Mesenchymal stem cell (in vitro differentiated cells and primary cell): ENCODE measurements around the gene NPY4R2.
"Not testable (repeated sequence)": the region's sequence is repeated elsewhere in the genome, so short reads cannot be mapped to it uniquely, and the experiment has no call there.

Experiments used
- DNase-seq: peaks from one replicate; pipeline ENCODE4 v3.0.0-alpha.2; 2013
- H2AFZ ChIP-seq: one replicate; pipeline ENCODE4 v1.6.1; 2013; ENCODE audit warnings: low read depth, mild to moderate bottlenecking, control low read depth, inconsistent platforms, low read length, moderate library complexity
- H2AK5ac ChIP-seq: 2 replicates; pipeline ENCODE4 v1.6.1; 2013; ENCODE audit warnings: low read length, moderate library complexity, mild to moderate bottlenecking, inconsistent platforms; ENCODE audit not compliant: severe bottlenecking
- H2BK120ac ChIP-seq: one replicate; pipeline ENCODE4 v1.6.1; 2013; ENCODE audit warnings: low read depth, mild to moderate bottlenecking, inconsistent platforms, low read length, moderate library complexity
- H2BK12ac ChIP-seq, 2 experiments: one replicate each; pipeline ENCODE4 v1.6.1; 2013; ENCODE audit warnings: inconsistent platforms in 2 of 2, low read length in 2 of 2, mild to moderate bottlenecking in 2 of 2, moderate library complexity in 2 of 2, control low read depth in 1 of 2
- H2BK15ac ChIP-seq: one replicate; pipeline ENCODE4 v1.6.1; 2013; ENCODE audit warnings: mild to moderate bottlenecking, low read depth, inconsistent platforms; ENCODE audit not compliant: poor library complexity, severe bottlenecking
- H2BK5ac ChIP-seq: 2 replicates; pipeline ENCODE4 v1.6.1; 2013; ENCODE audit warnings: low read depth, mild to moderate bottlenecking, low read length, control low read depth, inconsistent platforms; ENCODE audit not compliant: poor library complexity, severe bottlenecking
- H3K14ac ChIP-seq, 2 experiments: one replicate each; pipeline ENCODE4 v1.6.1; 2013; ENCODE audit warnings: inconsistent platforms in 2 of 2, low read length in 2 of 2, control low read depth in 1 of 2, mild to moderate bottlenecking in 1 of 2, moderate library complexity in 1 of 2
- H3K18ac ChIP-seq, 2 experiments: one replicate each; pipeline ENCODE4 v1.6.1; 2013; ENCODE audit warnings: inconsistent platforms in 2 of 2, low read length in 2 of 2, control low read depth in 1 of 2, low read depth in 1 of 2, mild to moderate bottlenecking in 1 of 2
- H3K23ac ChIP-seq, 2 experiments: one replicate each; pipeline ENCODE4 v1.6.1; 2013; ENCODE audit warnings: inconsistent platforms in 2 of 2, low read length in 2 of 2, mild to moderate bottlenecking in 2 of 2, moderate library complexity in 2 of 2, control low read depth in 1 of 2
- H3K27ac ChIP-seq: 2 replicates; pipeline ENCODE4 v1.5.1; 2013; ENCODE audit warnings: mild to moderate bottlenecking, moderate library complexity, low read length, control low read depth, inconsistent platforms; ENCODE audit not compliant: poor library complexity, severe bottlenecking
- H3K27me3 ChIP-seq, 2 experiments: 2 replicates each; pipeline versions ENCODE4 v1.6.1 to v1.7.0; 2013; ENCODE audit warnings: low read length in 2 of 2, mild to moderate bottlenecking in 2 of 2, moderate library complexity in 2 of 2, control low read depth in 1 of 2, inconsistent platforms in 1 of 2; ENCODE audit not compliant: control insufficient read depth in 1 of 2, insufficient read depth in 1 of 2
- H3K36me3 ChIP-seq, 2 experiments: 2 replicates each; pipeline versions ENCODE4 v1.6.1 to v1.7.0; 2013; ENCODE audit warnings: low read length in 2 of 2, control low read depth in 1 of 2, inconsistent platforms in 1 of 2, low read depth in 1 of 2, mild to moderate bottlenecking in 1 of 2; ENCODE audit not compliant: insufficient read depth in 2 of 2, control insufficient read depth in 1 of 2
- H3K4ac ChIP-seq, 2 experiments: one replicate each; pipeline ENCODE4 v1.6.1; 2013; ENCODE audit warnings: inconsistent platforms in 2 of 2, low read length in 2 of 2, mild to moderate bottlenecking in 2 of 2, moderate library complexity in 2 of 2, control low read depth in 1 of 2, low read depth in 1 of 2
- H3K4me1 ChIP-seq: 2 replicates; pipeline ENCODE4 v1.6.1; 2013; ENCODE audit warnings: low read depth, low read length, control low read depth; ENCODE audit not compliant: control insufficient read depth, insufficient read depth
- H3K4me2 ChIP-seq: 2 replicates; pipeline ENCODE4 v1.6.1; 2013; ENCODE audit warnings: low read length, mild to moderate bottlenecking, inconsistent platforms; ENCODE audit not compliant: poor library complexity, severe bottlenecking
- H3K4me3 ChIP-seq, 2 experiments: 2 replicates each; pipeline versions ENCODE4 v1.5.1 to v1.7.0; 2013; ENCODE audit warnings: low read length in 2 of 2, mild to moderate bottlenecking in 2 of 2, control low read depth in 1 of 2, low read depth in 1 of 2; ENCODE audit not compliant: insufficient read depth in 1 of 2
- H3K79me1 ChIP-seq: replicated peaks from 2 replicates; pipeline ENCODE4 v1.6.1; 2013; ENCODE audit warnings: mild to moderate bottlenecking, control low read depth, low read length, inconsistent platforms; ENCODE audit not compliant: poor library complexity, severe bottlenecking
- H3K9ac ChIP-seq: 2 replicates; pipeline ENCODE4 v1.7.0; 2013; ENCODE audit warnings: mild to moderate bottlenecking, low read length, moderate library complexity
- H3K9me3 ChIP-seq: 2 replicates; pipeline ENCODE4 v1.7.0; 2013; ENCODE audit warnings: mild to moderate bottlenecking, low read length; ENCODE audit not compliant: control insufficient read depth
- H4K8ac ChIP-seq: one replicate; pipeline ENCODE4 v1.6.1; 2013; ENCODE audit warnings: inconsistent platforms, mild to moderate bottlenecking, low read length, moderate library complexity
- H4K91ac ChIP-seq: one replicate; pipeline ENCODE4 v1.6.1; 2013; ENCODE audit warnings: mild to moderate bottlenecking, low read length, inconsistent platforms
- WGBS: methylation state at CpG from one replicate; pipeline ENCODE4 v1.1.7; 2013; ENCODE audit warnings: mixed read lengths; 5-methylcytosine and 5-hydroxymethylcytosine counted together

Gene NPY4R2

DNA sequence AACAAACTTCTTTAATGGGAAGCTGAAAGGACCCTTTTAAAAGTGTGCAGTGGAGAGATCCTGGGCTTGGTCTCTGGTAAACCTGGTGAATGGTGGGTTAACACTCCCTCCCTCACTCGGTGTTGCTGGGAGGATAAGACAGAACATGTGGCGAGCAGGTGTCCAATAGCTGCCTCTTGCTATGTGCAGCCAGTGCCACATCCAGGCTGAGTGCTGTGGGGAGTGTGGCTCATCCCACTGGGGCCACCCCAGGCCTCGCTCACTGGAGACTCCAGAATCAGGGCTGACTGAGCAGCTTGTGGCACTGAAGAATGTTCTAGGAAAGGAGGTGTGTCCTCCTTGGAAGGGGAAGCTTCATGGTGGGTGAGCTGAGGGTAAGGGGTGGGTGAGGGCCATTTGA, 51.6 kb downstream of the NPY4R2 start:
- H2BK15ac ChIP-seq, H2AK5ac ChIP-seq, H3K9ac ChIP-seq, H2BK120ac ChIP-seq, DNase-seq, H3K4me1 ChIP-seq, H3K23ac ChIP-seq, H3K18ac ChIP-seq, H3K27me3 ChIP-seq, H3K14ac ChIP-seq, H2AFZ ChIP-seq, H3K4me2 ChIP-seq, H2BK5ac ChIP-seq, H3K9me3 ChIP-seq, H3K4ac ChIP-seq, H3K27ac ChIP-seq, H2BK12ac ChIP-seq, H3K36me3 ChIP-seq, H3K4me3 ChIP-seq, H4K8ac ChIP-seq, H4K91ac ChIP-seq, H3K79me1 ChIP-seq: not testable (repeated sequence)
- 100% methylated on average over 1 of the region's 3 CpGs for WGBS

DNA sequence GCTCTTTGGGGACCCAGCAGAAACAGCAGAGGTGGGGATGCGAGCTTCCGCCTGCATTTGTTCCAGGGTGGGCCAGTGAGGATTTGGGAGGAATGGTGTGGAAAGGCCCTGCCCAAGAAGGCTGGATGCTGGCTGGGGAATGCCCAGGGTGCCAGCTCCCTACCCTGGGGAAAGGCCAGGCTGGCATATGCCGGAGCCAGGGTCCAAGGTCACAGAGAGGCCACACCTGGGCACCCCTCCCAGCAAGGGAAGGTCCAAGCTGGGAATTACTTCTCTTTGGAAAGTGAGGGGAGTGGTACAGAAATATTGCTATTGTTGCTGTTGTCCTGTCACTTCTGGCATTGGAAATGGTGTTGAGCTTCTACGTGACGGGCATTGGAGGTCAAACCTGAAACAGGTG, 53.1 kb downstream of the NPY4R2 start:
- not testable (repeated sequence) for H3K4ac ChIP-seq, H2AFZ ChIP-seq, H3K27ac ChIP-seq, H2BK5ac ChIP-seq, H4K8ac ChIP-seq, H3K18ac ChIP-seq, H2BK120ac ChIP-seq, H3K36me3 ChIP-seq, H2BK12ac ChIP-seq, H3K9ac ChIP-seq, H3K14ac ChIP-seq, H3K79me1 ChIP-seq, H2AK5ac ChIP-seq, H3K4me1 ChIP-seq, H3K23ac ChIP-seq, DNase-seq, H3K4me3 ChIP-seq, H3K27me3 ChIP-seq, H3K9me3 ChIP-seq, H3K4me2 ChIP-seq, H4K91ac ChIP-seq, H2BK15ac ChIP-seq
- WGBS, result no CpG with 5 or more reads among the region's 5 CpGs

DNA sequence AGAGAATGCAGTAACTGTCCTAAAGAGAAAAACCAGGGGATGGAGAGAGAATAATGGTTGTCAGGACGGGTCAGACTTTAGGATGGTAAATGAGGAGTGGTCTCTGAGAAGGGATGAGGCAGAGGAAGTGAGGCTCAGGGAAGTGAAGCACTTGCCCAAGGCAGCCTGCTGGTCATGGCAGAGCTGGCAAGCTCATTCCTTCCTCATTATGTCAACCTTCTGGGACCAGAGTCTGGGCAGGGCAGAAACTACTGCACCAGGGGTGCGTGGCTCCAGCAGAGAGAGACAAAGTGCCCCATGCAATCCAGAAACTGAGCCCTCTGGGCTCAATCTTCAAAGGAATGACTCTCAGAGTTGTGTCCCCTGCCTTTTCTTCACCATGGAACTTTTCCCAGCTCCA, 53.6 kb downstream of the NPY4R2 start:
- not testable (repeated sequence) for H2BK15ac ChIP-seq, H4K91ac ChIP-seq, DNase-seq, H3K4me3 ChIP-seq, H2BK12ac ChIP-seq, H2AK5ac ChIP-seq, H3K18ac ChIP-seq, H3K4me1 ChIP-seq, H3K14ac ChIP-seq, H2BK120ac ChIP-seq, H3K9ac ChIP-seq, H2AFZ ChIP-seq, H3K4ac ChIP-seq, H3K27me3 ChIP-seq, H3K23ac ChIP-seq, H3K27ac ChIP-seq, H3K79me1 ChIP-seq, H3K9me3 ChIP-seq, H4K8ac ChIP-seq, H2BK5ac ChIP-seq, H3K4me2 ChIP-seq, H3K36me3 ChIP-seq
- WGBS, result no CpG with 5 or more reads among the region's 2 CpGs
